ENCODE measurements around the gene ARSI.

The ARSI gene

DNA sequence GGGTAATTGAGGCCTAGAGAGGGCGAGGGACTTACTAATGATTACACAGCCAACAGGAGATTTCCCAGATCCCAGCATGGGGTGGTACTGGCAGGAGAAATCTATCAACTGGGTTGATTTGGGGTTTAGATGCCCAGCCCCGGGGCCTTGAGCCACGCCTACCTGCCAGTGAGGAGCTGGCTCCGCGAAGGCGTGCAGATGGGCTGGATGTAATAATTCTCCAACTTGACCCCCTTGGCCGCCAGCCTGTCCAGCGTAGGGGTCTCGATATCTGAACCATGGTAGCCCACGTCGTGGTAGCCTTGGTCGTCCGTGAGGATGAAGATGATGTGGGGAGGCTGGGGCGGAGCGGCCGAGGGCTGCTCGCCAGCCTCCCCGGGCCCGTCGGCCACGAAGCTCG, 804 bp downstream of the ARSI start:
- no peaks in the 10 kb centered on the region for H3K36me3 ChIP-seq (ENCODE audit: control insufficient read depth in 1 of 2, insufficient read depth in 2 of 2, low read length in 2 of 2)
- no peaks in the 10 kb centered on the region for H3K9me3 ChIP-seq (ENCODE audit: control insufficient read depth in 1 of 2, low read length in 2 of 2)
- no peak overlapping the region for H3K9ac ChIP-seq (ENCODE audit: low read depth in 1 of 2, low read length in 2 of 2)
- H3K27ac ChIP-seq (ENCODE audit: low read depth, low read length): no peak overlapping the region
- peaks cover 3 to 4% of the 10 kb centered on the region in 2 donors for H3K4me1 ChIP-seq (ENCODE audit: control insufficient read depth in 1 of 2, insufficient read depth in 2 of 2, low read length in 2 of 2)
- H3K27me3 ChIP-seq (ENCODE audit: control insufficient read depth in 1 of 2, insufficient read depth in 2 of 2, low read length in 2 of 2): peaks cover 20 to 30% of the 10 kb centered on the region in 2 donors
- peak overlapping the region; percentile 27 to 45 for H3K4me3 ChIP-seq (ENCODE audit: low read depth in 1 of 2, low read length in 2 of 2)

GRCh38 chr5:150301170-150301505, 1.6 kb downstream of the ARSI start:
- H3K9ac ChIP-seq (ENCODE audit: low read depth in 1 of 2, low read length in 2 of 2): no peak overlapping the region
- H3K4me3 ChIP-seq (ENCODE audit: low read depth in 1 of 2, low read length in 2 of 2): no peak overlapping the region
- H3K27ac ChIP-seq (ENCODE audit: low read depth, low read length): no peak overlapping the region
- H3K9me3 ChIP-seq (ENCODE audit: control insufficient read depth in 1 of 2, low read length in 2 of 2): no peaks in the 10 kb centered on the region
- H3K27me3 ChIP-seq (ENCODE audit: control insufficient read depth in 1 of 2, insufficient read depth in 2 of 2, low read length in 2 of 2): peaks cover 20 to 30% of the 10 kb centered on the region in 2 donors
- H3K36me3 ChIP-seq (ENCODE audit: control insufficient read depth in 1 of 2, insufficient read depth in 2 of 2, low read length in 2 of 2): no peaks in the 10 kb centered on the region
- peaks cover 3 to 4% of the 10 kb centered on the region in 2 donors for H3K4me1 ChIP-seq (ENCODE audit: control insufficient read depth in 1 of 2, insufficient read depth in 2 of 2, low read length in 2 of 2)

DNA sequence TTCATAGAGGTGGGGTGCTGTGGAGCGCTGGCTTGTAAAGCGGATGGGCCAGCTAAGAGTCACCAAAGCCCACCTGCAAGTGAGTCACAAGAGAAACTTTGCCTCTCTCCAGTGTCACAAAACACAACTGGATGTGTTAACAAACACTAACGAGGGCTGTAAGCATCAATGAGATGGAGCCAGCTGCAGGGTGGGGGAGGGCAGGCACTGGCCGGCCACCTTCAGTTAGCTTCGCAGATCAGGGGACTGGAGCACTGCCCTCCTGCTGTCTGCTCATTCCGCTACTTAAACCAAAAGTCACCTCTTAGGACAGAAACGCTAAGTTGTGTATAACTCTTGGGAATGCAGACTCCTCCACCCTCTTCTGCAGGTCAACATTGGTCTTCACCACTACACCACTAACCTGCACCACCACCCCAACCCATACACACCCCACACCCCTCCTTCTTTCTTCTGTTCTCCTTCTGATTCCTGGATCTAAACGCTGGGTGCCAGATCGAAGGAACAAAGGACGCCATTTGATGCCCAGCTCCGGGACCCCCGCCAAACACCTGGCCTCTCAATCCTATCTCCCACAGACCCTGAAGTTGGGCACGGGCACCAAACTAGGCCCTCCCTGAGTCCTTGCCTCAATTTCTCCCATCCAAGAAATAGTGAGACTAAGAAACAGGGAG, 2.1 kb downstream of the ARSI start:
- Histone ChIP-seq H3K36me3 (ENCODE audit: control insufficient read depth in 1 of 2, insufficient read depth in 2 of 2, low read length in 2 of 2) (no peaks in the 10 kb centered on the region), H3K9ac (ENCODE audit: low read depth in 1 of 2, low read length in 2 of 2) (no peak overlapping the region), H3K9me3 (ENCODE audit: control insufficient read depth in 1 of 2, low read length in 2 of 2) (no peaks in the 10 kb centered on the region), H3K27me3 (ENCODE audit: control insufficient read depth in 1 of 2, insufficient read depth in 2 of 2, low read length in 2 of 2) (peaks cover 20 to 30% of the 10 kb centered on the region in 2 donors), H3K27ac (ENCODE audit: low read depth, low read length) (no peak overlapping the region), H3K4me3 (ENCODE audit: low read depth in 1 of 2, low read length in 2 of 2) (no peak overlapping the region), H3K4me1 (ENCODE audit: control insufficient read depth in 1 of 2, insufficient read depth in 2 of 2, low read length in 2 of 2) (peaks cover 2 to 4% of the 10 kb centered on the region in 2 donors)

DNA sequence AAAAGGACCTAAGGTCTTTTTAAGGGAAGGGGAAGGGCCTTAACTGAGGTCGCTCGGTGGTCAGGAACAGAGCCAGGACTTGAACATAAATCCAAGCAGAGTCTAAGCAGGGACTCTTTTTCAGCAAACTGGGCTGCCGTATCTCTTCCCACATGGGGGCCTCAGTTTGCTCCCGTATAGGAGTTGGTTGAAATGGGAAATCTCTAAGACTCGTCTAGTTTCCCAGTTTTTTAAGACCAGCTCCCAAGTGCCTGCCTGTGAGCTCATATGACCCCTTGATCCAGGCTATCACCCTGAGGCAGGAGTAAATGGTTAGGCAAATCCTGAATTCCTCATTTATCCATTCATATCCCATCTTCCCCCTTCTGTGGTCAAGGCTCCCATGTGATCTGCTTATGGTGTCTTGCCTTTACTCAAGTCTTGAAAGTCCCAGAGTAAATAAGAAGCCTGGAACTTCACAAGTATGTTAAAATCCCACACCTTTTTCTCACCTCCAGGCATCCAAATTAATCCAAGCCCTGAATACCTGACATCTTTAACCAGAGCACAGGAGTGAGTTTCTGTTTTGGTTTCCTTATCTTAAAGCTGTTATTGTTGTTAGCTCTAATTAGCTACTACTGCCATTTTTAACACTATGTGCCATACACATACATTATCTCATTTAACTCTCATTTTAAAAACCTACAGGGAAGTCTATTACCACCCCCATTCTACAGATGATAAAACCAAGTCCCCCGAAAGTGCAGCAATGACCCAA, 3.0 kb downstream of the ARSI start:
- no peak overlapping the region for H3K9ac ChIP-seq (ENCODE audit: low read depth in 1 of 2, low read length in 2 of 2)
- H3K9me3 ChIP-seq (ENCODE audit: control insufficient read depth in 1 of 2, low read length in 2 of 2): no peaks in the 10 kb centered on the region
- H3K27ac ChIP-seq (ENCODE audit: low read depth, low read length): no peak overlapping the region
- no peak overlapping the region for H3K4me3 ChIP-seq (ENCODE audit: low read depth in 1 of 2, low read length in 2 of 2)
- no peaks in the 10 kb centered on the region for H3K36me3 ChIP-seq (ENCODE audit: control insufficient read depth in 1 of 2, insufficient read depth in 2 of 2, low read length in 2 of 2)
- peaks cover 20 to 30% of the 10 kb centered on the region in 2 donors for H3K27me3 ChIP-seq (ENCODE audit: control insufficient read depth in 1 of 2, insufficient read depth in 2 of 2, low read length in 2 of 2)
- peaks cover 7 to 12% of the 10 kb centered on the region in 2 donors for H3K4me1 ChIP-seq (ENCODE audit: control insufficient read depth in 1 of 2, insufficient read depth in 2 of 2, low read length in 2 of 2)

- Histone ChIP-seq H3K4me3 (ENCODE audit: low read depth in 1 of 2, low read length in 2 of 2) (no peak overlapping the region), H3K36me3 (ENCODE audit: control insufficient read depth in 1 of 2, insufficient read depth in 2 of 2, low read length in 2 of 2) (no peaks in the 10 kb centered on the region), H3K9me3 (ENCODE audit: control insufficient read depth in 1 of 2, low read length in 2 of 2) (no peaks in the 10 kb centered on the region), H3K4me1 (ENCODE audit: control insufficient read depth in 1 of 2, insufficient read depth in 2 of 2, low read length in 2 of 2) (peaks cover 9 to 14% of the 10 kb centered on the region in 2 donors), H3K27ac (ENCODE audit: low read depth, low read length) (peak overlapping the region; percentile 39), H3K9ac (ENCODE audit: low read depth in 1 of 2, low read length in 2 of 2) (peak overlapping the region in 1 of 2 donors; percentile 4), H3K27me3 (ENCODE audit: control insufficient read depth in 1 of 2, insufficient read depth in 2 of 2, low read length in 2 of 2) (peaks cover 20 to 30% of the 10 kb centered on the region in 2 donors)
Observed at GRCh38 chr5:150298701-150299451, 3.8 kb downstream of the ARSI start.

DNA sequence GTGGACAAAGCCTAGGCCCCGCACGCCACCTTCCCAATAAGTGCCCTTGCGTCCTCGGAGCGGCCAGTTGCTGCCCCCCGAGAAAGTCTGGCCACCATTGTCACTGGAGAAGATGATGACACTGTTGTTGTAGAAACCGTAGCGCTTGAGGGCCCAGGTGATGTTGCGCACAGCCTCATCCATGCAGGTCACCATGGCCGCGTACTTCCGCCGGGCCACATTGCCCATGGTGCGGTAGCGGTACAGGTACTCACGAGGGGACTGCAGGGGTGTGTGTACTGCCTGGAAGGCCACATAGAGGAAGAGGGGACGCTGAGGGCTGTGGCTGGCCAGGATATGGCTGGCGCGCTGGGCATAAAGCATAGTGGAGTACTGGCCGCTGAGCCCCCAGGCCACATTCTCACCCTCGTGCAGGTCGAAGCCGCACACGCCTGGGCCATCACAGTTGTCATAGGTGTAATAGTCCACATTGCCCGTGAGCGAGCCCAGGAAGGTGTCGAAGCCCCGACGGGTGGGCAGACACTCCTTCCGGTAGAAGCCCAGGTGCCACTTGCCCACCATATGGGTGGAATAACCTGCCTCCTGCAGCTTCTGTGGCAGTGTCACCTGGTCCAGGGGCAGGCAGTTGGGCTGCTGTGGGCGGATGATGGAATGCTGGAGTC, 4.6 kb downstream of the ARSI start:
- Histone ChIP-seq H3K4me3 (ENCODE audit: low read depth in 1 of 2, low read length in 2 of 2) (no peak overlapping the region), H3K27me3 (ENCODE audit: control insufficient read depth in 1 of 2, insufficient read depth in 2 of 2, low read length in 2 of 2) (peaks cover 15 to 22% of the 10 kb centered on the region in 2 donors), H3K9ac (ENCODE audit: low read depth in 1 of 2, low read length in 2 of 2) (peak overlapping the region in 1 of 2 donors; percentile 4), H3K36me3 (ENCODE audit: control insufficient read depth in 1 of 2, insufficient read depth in 2 of 2, low read length in 2 of 2) (no peaks in the 10 kb centered on the region), H3K9me3 (ENCODE audit: control insufficient read depth in 1 of 2, low read length in 2 of 2) (no peaks in the 10 kb centered on the region), H3K27ac (ENCODE audit: low read depth, low read length) (no peak overlapping the region), H3K4me1 (ENCODE audit: control insufficient read depth in 1 of 2, insufficient read depth in 2 of 2, low read length in 2 of 2) (peaks cover 9 to 13% of the 10 kb centered on the region in 2 donors)

GRCh38 chr5:150297236-150297890, 5.3 kb downstream of the ARSI start:
- no peak overlapping the region for H3K4me3 ChIP-seq (ENCODE audit: low read depth in 1 of 2, low read length in 2 of 2)
- peaks cover 9 to 10% of the 10 kb centered on the region in 2 donors for H3K4me1 ChIP-seq (ENCODE audit: control insufficient read depth in 1 of 2, insufficient read depth in 2 of 2, low read length in 2 of 2)
- H3K36me3 ChIP-seq (ENCODE audit: control insufficient read depth in 1 of 2, insufficient read depth in 2 of 2, low read length in 2 of 2): no peaks in the 10 kb centered on the region
- H3K9me3 ChIP-seq (ENCODE audit: control insufficient read depth in 1 of 2, low read length in 2 of 2): no peaks in the 10 kb centered on the region
- no peak overlapping the region for H3K9ac ChIP-seq (ENCODE audit: low read depth in 1 of 2, low read length in 2 of 2)
- H3K27ac ChIP-seq (ENCODE audit: low read depth, low read length): no peak overlapping the region
- peaks cover 12 to 19% of the 10 kb centered on the region in 2 donors for H3K27me3 ChIP-seq (ENCODE audit: control insufficient read depth in 1 of 2, insufficient read depth in 2 of 2, low read length in 2 of 2)

GRCh38 chr5:150296496-150296895, 6.2 kb downstream of the ARSI start:
- H3K4me1 ChIP-seq (ENCODE audit: control insufficient read depth in 1 of 2, insufficient read depth in 2 of 2, low read length in 2 of 2): peaks cover 9 to 10% of the 10 kb centered on the region in 2 donors
- no peak overlapping the region for H3K9ac ChIP-seq (ENCODE audit: low read depth in 1 of 2, low read length in 2 of 2)
- H3K27ac ChIP-seq (ENCODE audit: low read depth, low read length): no peak overlapping the region
- no peaks in the 10 kb centered on the region for H3K9me3 ChIP-seq (ENCODE audit: control insufficient read depth in 1 of 2, low read length in 2 of 2)
- H3K27me3 ChIP-seq (ENCODE audit: control insufficient read depth in 1 of 2, insufficient read depth in 2 of 2, low read length in 2 of 2): peaks cover 4 to 11% of the 10 kb centered on the region in 2 donors
- no peaks in the 10 kb centered on the region for H3K36me3 ChIP-seq (ENCODE audit: control insufficient read depth in 1 of 2, insufficient read depth in 2 of 2, low read length in 2 of 2)
- H3K4me3 ChIP-seq (ENCODE audit: low read depth in 1 of 2, low read length in 2 of 2): no peak overlapping the region

DNA sequence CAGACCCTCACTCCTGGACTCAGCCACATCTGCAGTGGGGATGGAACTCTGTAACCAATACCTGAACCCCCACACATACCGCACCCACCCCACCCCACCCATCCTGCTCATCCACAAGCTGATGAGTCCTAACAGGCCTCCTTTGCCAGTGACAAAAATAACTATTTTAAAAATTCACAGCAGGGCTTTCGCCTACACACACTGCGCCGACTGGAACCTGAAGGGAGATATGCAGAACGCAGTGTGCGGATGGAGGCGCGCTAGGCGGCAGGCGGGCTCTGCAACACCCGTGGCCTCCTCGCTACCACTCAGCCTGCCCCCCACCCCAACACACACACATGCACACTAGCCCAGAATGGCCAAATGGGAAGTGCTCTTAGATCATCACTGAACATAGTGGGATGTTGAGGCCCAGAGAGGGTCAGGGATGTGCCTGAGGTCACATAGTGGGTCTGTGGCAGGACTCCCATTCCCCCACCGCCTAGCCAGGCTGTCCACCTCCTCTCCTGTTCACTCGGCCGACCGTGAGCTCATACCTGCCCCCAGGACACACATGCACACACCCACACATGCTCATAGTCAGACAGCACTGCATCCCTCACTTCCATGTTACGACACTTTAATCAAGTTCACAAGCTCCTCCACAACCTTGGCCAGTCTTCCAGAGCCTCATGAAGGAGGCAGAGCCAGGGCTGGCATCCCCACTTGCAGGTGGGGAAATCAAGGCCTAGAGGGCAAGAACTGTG, 6.8 kb downstream of the ARSI start:
- no peaks in the 10 kb centered on the region for H3K36me3 ChIP-seq (ENCODE audit: control insufficient read depth in 1 of 2, insufficient read depth in 2 of 2, low read length in 2 of 2)
- H3K9ac ChIP-seq (ENCODE audit: low read depth in 1 of 2, low read length in 2 of 2): no peak overlapping the region
- peaks cover 0 to 5% of the 10 kb centered on the region in 2 donors for H3K27me3 ChIP-seq (ENCODE audit: control insufficient read depth in 1 of 2, insufficient read depth in 2 of 2, low read length in 2 of 2)
- no peak overlapping the region for H3K27ac ChIP-seq (ENCODE audit: low read depth, low read length)
- H3K9me3 ChIP-seq (ENCODE audit: control insufficient read depth in 1 of 2, low read length in 2 of 2): no peaks in the 10 kb centered on the region
- peaks cover 9 to 10% of the 10 kb centered on the region in 2 donors for H3K4me1 ChIP-seq (ENCODE audit: control insufficient read depth in 1 of 2, insufficient read depth in 2 of 2, low read length in 2 of 2)
- H3K4me3 ChIP-seq (ENCODE audit: low read depth in 1 of 2, low read length in 2 of 2): no peak overlapping the region

All from duodenal mucosa (tissue), 2 donors.